CD8-positive, alpha-beta memory T cell (primary cell): ENCODE results near the gene ACRV1. TPM values are rescaled to one million over a fixed set of nuclear protein-coding genes. Genes with fewer than 3 reads are reported as not detected.
A peak's percentile ranks its signal among the peaks of the same experiment; 100 is the strongest.

Experiments
- CTCF ChIA-PET: fragments of 350-600 bp; sonication (Branson Sonifier 250); formaldehyde crosslinking; loops from one replicate; lab custom pipeline; 2021; ENCODE audit warnings: antibody characterized with exemption; lab: Charles Lee
- POLR2A ChIA-PET: fragments of 350-600 bp; sonication (Branson Sonifier 250); formaldehyde crosslinking; loops from one replicate; lab custom pipeline; 2021; ENCODE audit warnings: antibody characterized with exemption; lab: Charles Lee
- DNase-seq, 5 donors: peaks; one replicate each; pipeline versions ENCODE4 v3.0.0 to v3.0.0-alpha.2; 2020 to 2022; ENCODE audit warnings: mixed read lengths in 1 of 5
- H3K27ac ChIP-seq: one replicate; pipeline ENCODE4 v1.7.0; 2013; ENCODE audit warnings: low read depth, mild to moderate bottlenecking, low read length, moderate library complexity
- H3K27me3 ChIP-seq: 2 replicates; pipeline ENCODE4 v1.7.0; 2013; ENCODE audit warnings: low read length, mild to moderate bottlenecking; ENCODE audit not compliant: insufficient read depth, poor library complexity, severe bottlenecking
- H3K36me3 ChIP-seq: 2 replicates; pipeline ENCODE4 v1.7.0; 2013; ENCODE audit warnings: mild to moderate bottlenecking, low read length, moderate library complexity; ENCODE audit not compliant: insufficient read depth
- H3K4me1 ChIP-seq: 2 replicates; pipeline ENCODE4 v1.7.0; 2013; ENCODE audit warnings: mild to moderate bottlenecking, low read length, moderate library complexity; ENCODE audit not compliant: insufficient read depth
- H3K4me3 ChIP-seq: 2 replicates; pipeline ENCODE4 v1.7.0; 2013; ENCODE audit warnings: mild to moderate bottlenecking, low read length
- H3K9me3 ChIP-seq: 2 replicates; pipeline ENCODE4 v1.7.0; 2013; ENCODE audit warnings: mild to moderate bottlenecking, low read length
- H3K27ac Mint-ChIP-seq, 8 donors: one replicate each; pipeline ENCODE4 v1.8.0; 2020 to 2021; ENCODE audit warnings: mixed read lengths in 8 of 8, mild to moderate bottlenecking in 6 of 8, inconsistent platforms in 3 of 8, moderate library complexity in 3 of 8
- H3K27me3 Mint-ChIP-seq, 2 donors: one replicate each; pipeline ENCODE4 v1.8.0; 2020 to 2021; ENCODE audit warnings: mixed read lengths in 2 of 2, mild to moderate bottlenecking in 1 of 2, moderate library complexity in 1 of 2
- H3K36me3 Mint-ChIP-seq, 3 donors: one replicate each; pipeline ENCODE4 v1.8.0; 2020 to 2021; ENCODE audit warnings: mixed read lengths in 3 of 3, inconsistent platforms in 1 of 3, mild to moderate bottlenecking in 1 of 3
- H3K4me1 Mint-ChIP-seq, 3 donors: one replicate each; pipeline ENCODE4 v1.8.0; 2020 to 2021; ENCODE audit warnings: mixed read lengths in 3 of 3, inconsistent platforms in 1 of 3, mild to moderate bottlenecking in 1 of 3
- H3K4me3 Mint-ChIP-seq, 7 donors: one replicate each; pipeline ENCODE4 v1.8.0; 2020 to 2021; ENCODE audit warnings: mixed read lengths in 7 of 7, mild to moderate bottlenecking in 6 of 7, moderate library complexity in 4 of 7, inconsistent platforms in 2 of 7
- H3K9me3 Mint-ChIP-seq, 5 donors: one replicate each; pipeline ENCODE4 v1.8.0; 2020 to 2022; ENCODE audit warnings: mixed read lengths in 5 of 5, mild to moderate bottlenecking in 3 of 5, moderate library complexity in 2 of 5, inconsistent platforms in 1 of 5
- polyA plus RNA-seq: library from polyadenylated mRNA; unstranded; fragments of 300-500 nt; fragmentation: Illumina TruSeq; gene quantifications from one replicate; pipeline ENCODE4 v1.2.3, GENCODE V29; 2021
- total RNA-seq, 2 experiments: library from RNA; stranded (reverse); gene quantifications; one replicate each; pipeline ENCODE4 v1.2.3, GENCODE V29; 2021

Gene ACRV1
- total and polyA plus RNA-seq, 3 experiments from 2014 or later: not detected

DNA sequence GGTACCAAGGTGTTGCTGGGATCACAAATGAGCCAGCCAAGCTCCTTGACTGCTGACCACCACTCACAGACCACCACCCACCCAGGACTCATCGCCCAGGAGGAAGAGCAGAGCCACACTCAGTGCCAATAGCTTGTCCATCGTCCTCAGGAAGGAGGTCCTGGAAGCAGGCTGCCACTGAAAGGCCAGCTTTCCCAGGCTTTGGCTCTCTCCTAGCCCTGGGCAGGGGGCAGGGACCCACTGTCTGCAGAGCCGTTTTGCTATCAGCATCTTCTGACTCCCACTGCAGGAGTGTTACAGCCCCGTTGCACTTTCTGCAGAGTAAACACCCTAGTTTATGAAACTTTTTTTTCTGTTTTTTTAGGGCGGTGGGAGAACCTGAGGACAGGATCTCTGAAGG is 12.2 kb upstream of the ACRV1 start:
- no peaks in the 10 kb centered on the region for H3K36me3 ChIP-seq
- peaks cover 3 to 7% of the 10 kb centered on the region in 2 donors for H3K27me3 Mint-ChIP-seq
- H3K4me3 ChIP-seq: no peak overlapping the region
- H3K9me3 ChIP-seq: no peaks in the 10 kb centered on the region
- POLR2A ChIA-PET: no interaction called here
- no peaks in the 10 kb centered on the region for H3K4me1 Mint-ChIP-seq
- no peaks in the 10 kb centered on the region for H3K9me3 Mint-ChIP-seq
- CTCF ChIA-PET: no interaction called here
- H3K36me3 Mint-ChIP-seq: no peaks in the 10 kb centered on the region
- no peak overlapping the region for H3K4me3 Mint-ChIP-seq
- H3K27me3 ChIP-seq: no peaks in the 10 kb centered on the region
- H3K27ac ChIP-seq: no peak overlapping the region
- no peak overlapping the region for H3K27ac Mint-ChIP-seq
- H3K4me1 ChIP-seq: no peaks in the 10 kb centered on the region
- DNase-seq: no peak

GRCh38 chr11:125690006-125690405 is 9.4 kb upstream of the ACRV1 start:
- Histone ChIP-seq H3K27me3 (no peaks in the 10 kb centered on the region), H3K4me3 (no peak overlapping the region), H3K27ac (no peak overlapping the region), H3K36me3 (no peaks in the 10 kb centered on the region), H3K9me3 (no peaks in the 10 kb centered on the region), H3K4me1 (no peaks in the 10 kb centered on the region)
- CTCF ChIA-PET: no interaction called here
- POLR2A ChIA-PET: no interaction called here
- Mint-ChIP-seq H3K27ac (no peak overlapping the region), H3K27me3 (peaks cover 1 to 4% of the 10 kb centered on the region in 2 donors), H3K9me3 (no peaks in the 10 kb centered on the region), H3K4me1 (no peaks in the 10 kb centered on the region), H3K4me3 (no peak overlapping the region), H3K36me3 (no peaks in the 10 kb centered on the region)
- no peak for DNase-seq

GRCh38 chr11:125689274-125689859 is 8.7 kb upstream of the ACRV1 start:
- Histone ChIP-seq H3K36me3 (no peaks in the 10 kb centered on the region), H3K27me3 (no peaks in the 10 kb centered on the region), H3K9me3 (no peaks in the 10 kb centered on the region), H3K4me1 (no peaks in the 10 kb centered on the region), H3K27ac (no peak overlapping the region), H3K4me3 (no peak overlapping the region)
- H3K36me3 Mint-ChIP-seq: no peaks in the 10 kb centered on the region
- CTCF ChIA-PET: no interaction called here
- no peak overlapping the region for H3K4me3 Mint-ChIP-seq
- no peaks in the 10 kb centered on the region for H3K4me1 Mint-ChIP-seq
- no peak for DNase-seq
- no peaks in the 10 kb centered on the region for H3K9me3 Mint-ChIP-seq
- peaks cover 1 to 4% of the 10 kb centered on the region in 2 donors for H3K27me3 Mint-ChIP-seq
- no peak overlapping the region for H3K27ac Mint-ChIP-seq
- POLR2A ChIA-PET: no interaction called here

DNA sequence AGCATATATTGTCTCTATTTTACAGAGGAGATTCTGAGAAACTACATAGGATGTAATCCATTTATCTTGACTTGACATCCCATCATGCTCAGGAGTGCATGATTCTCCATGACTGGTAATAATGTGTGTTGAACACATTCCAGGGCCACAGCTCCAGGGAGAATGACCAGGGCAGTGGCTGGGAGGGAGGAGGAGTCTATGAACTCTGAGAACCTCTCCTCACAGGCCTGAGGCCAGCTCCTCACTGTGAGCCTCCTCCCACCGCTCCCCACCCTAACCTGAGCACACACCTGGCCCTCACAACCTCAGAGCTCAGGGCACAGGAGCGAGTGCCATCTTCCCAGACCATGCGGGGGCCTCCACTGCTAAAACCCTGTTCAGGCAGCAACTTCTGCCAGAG is 8.0 kb upstream of the ACRV1 start:
- H3K27me3 Mint-ChIP-seq: peaks cover under 1 to 2% of the 10 kb centered on the region in 2 donors
- no peak overlapping the region for H3K4me3 Mint-ChIP-seq
- H3K4me1 Mint-ChIP-seq: no peaks in the 10 kb centered on the region
- no peak for DNase-seq
- H3K4me1 ChIP-seq: no peaks in the 10 kb centered on the region
- CTCF ChIA-PET: no interaction called here
- H3K36me3 ChIP-seq: no peaks in the 10 kb centered on the region
- no peaks in the 10 kb centered on the region for H3K36me3 Mint-ChIP-seq
- H3K9me3 Mint-ChIP-seq: no peaks in the 10 kb centered on the region
- POLR2A ChIA-PET: no interaction called here
- no peak overlapping the region for H3K4me3 ChIP-seq
- H3K9me3 ChIP-seq: no peaks in the 10 kb centered on the region
- no peaks in the 10 kb centered on the region for H3K27me3 ChIP-seq
- H3K27ac ChIP-seq: no peak overlapping the region
- no peak overlapping the region for H3K27ac Mint-ChIP-seq

GRCh38 chr11:125688066-125688465 is 7.4 kb upstream of the ACRV1 start:
- H3K27ac Mint-ChIP-seq: no peak overlapping the region
- no peaks in the 10 kb centered on the region for H3K4me1 Mint-ChIP-seq
- Histone ChIP-seq H3K4me3 (no peak overlapping the region), H3K9me3 (no peaks in the 10 kb centered on the region), H3K36me3 (no peaks in the 10 kb centered on the region), H3K27me3 (no peaks in the 10 kb centered on the region), H3K4me1 (no peaks in the 10 kb centered on the region), H3K27ac (no peak overlapping the region)
- ChIA-PET POLR2A (no interaction called here), CTCF (no interaction called here)
- no peaks in the 10 kb centered on the region for H3K36me3 Mint-ChIP-seq
- H3K9me3 Mint-ChIP-seq: no peaks in the 10 kb centered on the region
- DNase-seq: no peak
- H3K4me3 Mint-ChIP-seq: no peak overlapping the region
- H3K27me3 Mint-ChIP-seq: no peaks in the 10 kb centered on the region

- ChIA-PET CTCF (no interaction called here), POLR2A (no interaction called here)
- Mint-ChIP-seq H3K4me1 (no peaks in the 10 kb centered on the region), H3K27ac (peak overlapping the region in 1 of 8 donors; percentile 15), H3K27me3 (no peaks in the 10 kb centered on the region), H3K4me3 (no peak overlapping the region), H3K9me3 (no peaks in the 10 kb centered on the region), H3K36me3 (no peaks in the 10 kb centered on the region)
- Histone ChIP-seq H3K4me3 (no peak overlapping the region), H3K4me1 (no peaks in the 10 kb centered on the region), H3K9me3 (no peaks in the 10 kb centered on the region), H3K27me3 (no peaks in the 10 kb centered on the region), H3K27ac (no peak overlapping the region), H3K36me3 (no peaks in the 10 kb centered on the region)
- no peak for DNase-seq
Measured at GRCh38 chr11:125685228-125685627, 4.6 kb upstream of the ACRV1 start.

DNA sequence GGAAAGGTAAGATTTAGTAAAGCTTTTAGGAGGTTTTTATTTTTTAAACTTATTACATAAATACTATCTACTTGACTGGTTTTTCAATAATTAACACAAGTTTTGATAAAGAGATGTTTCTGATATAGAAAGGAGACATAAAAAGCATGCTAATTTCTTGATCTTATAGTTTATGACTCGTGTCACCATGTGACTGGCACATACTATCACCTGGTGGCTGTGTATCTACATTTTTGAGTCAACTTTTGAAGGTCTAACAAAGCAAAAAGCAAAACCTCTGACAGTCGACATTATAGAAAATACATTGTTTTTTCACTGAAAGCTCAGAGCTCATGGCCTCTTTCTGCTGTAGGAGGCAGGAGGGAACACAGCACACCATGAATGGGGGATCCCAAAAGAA is 810 bp downstream of the ACRV1 start:
- Histone ChIP-seq H3K9me3 (no peaks in the 10 kb centered on the region), H3K36me3 (no peaks in the 10 kb centered on the region), H3K27me3 (no peaks in the 10 kb centered on the region), H3K4me1 (no peaks in the 10 kb centered on the region), H3K4me3 (no peak overlapping the region), H3K27ac (no peak overlapping the region)
- POLR2A ChIA-PET: no interaction called here
- H3K4me1 Mint-ChIP-seq: no peaks in the 10 kb centered on the region
- no peaks in the 10 kb centered on the region for H3K9me3 Mint-ChIP-seq
- no peaks in the 10 kb centered on the region for H3K27me3 Mint-ChIP-seq
- DNase-seq: no peak
- H3K36me3 Mint-ChIP-seq: no peaks in the 10 kb centered on the region
- no peak overlapping the region for H3K27ac Mint-ChIP-seq
- CTCF ChIA-PET: interaction anchor here (1.2 kb wide), 1 partner anchor 9 kb away, joined by 3 read pairs; no protein-coding TSS in a partner anchor
- H3K4me3 Mint-ChIP-seq: no peak overlapping the region

DNA sequence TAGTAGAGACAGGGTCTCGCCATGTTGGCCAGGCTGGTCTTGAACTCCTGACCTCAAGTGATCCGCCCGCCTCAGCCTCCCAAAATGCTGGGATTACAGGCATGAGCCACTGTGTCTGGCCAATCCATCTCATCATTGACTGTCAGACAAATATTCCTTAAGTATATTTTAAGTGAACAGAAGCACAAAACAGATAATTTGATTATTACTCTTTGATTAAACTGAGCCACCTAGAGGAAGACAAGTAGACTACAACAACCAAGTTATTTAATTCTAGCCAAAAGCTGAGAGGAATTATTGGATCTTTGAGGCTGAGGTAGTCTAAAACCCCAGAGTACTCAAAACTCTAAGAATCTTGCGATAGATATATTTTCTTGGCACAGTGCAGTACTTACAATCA is 1.2 kb downstream of the ACRV1 start:
- no peaks in the 10 kb centered on the region for H3K36me3 Mint-ChIP-seq
- no peaks in the 10 kb centered on the region for H3K4me1 ChIP-seq
- no peaks in the 10 kb centered on the region for H3K9me3 Mint-ChIP-seq
- H3K27ac ChIP-seq: no peak overlapping the region
- no peak overlapping the region for H3K27ac Mint-ChIP-seq
- H3K27me3 Mint-ChIP-seq: no peaks in the 10 kb centered on the region
- no peaks in the 10 kb centered on the region for H3K4me1 Mint-ChIP-seq
- POLR2A ChIA-PET: no interaction called here
- CTCF ChIA-PET: no interaction called here
- DNase-seq: no peak
- H3K36me3 ChIP-seq: no peaks in the 10 kb centered on the region
- H3K4me3 ChIP-seq: no peak overlapping the region
- H3K9me3 ChIP-seq: no peaks in the 10 kb centered on the region
- H3K4me3 Mint-ChIP-seq: no peak overlapping the region
- no peaks in the 10 kb centered on the region for H3K27me3 ChIP-seq

- Histone ChIP-seq H3K4me1 (no peaks in the 10 kb centered on the region), H3K9me3 (no peaks in the 10 kb centered on the region), H3K27ac (no peak overlapping the region), H3K27me3 (no peaks in the 10 kb centered on the region), H3K4me3 (no peak overlapping the region), H3K36me3 (no peaks in the 10 kb centered on the region)
- H3K4me1 Mint-ChIP-seq: no peaks in the 10 kb centered on the region
- no peaks in the 10 kb centered on the region for H3K36me3 Mint-ChIP-seq
- H3K4me3 Mint-ChIP-seq: no peak overlapping the region
- DNase-seq: no peak
- ChIA-PET CTCF (no interaction called here), POLR2A (no interaction called here)
- H3K27me3 Mint-ChIP-seq: no peaks in the 10 kb centered on the region
- no peak overlapping the region for H3K27ac Mint-ChIP-seq
- no peaks in the 10 kb centered on the region for H3K9me3 Mint-ChIP-seq
Measured at GRCh38 chr11:125675196-125675595, 5.5 kb downstream of the ACRV1 start.
